HL-60/S4 treated with phorbol 12-myristate 13-acetate at 8.2 ng/mL for 4 days and 3 days (cell line): ENCODE results near the gene RIT1.

Source experiments
- in situ Hi-C: fragments of 300-500 bp; cut with MboI; formaldehyde crosslinking; loops from 2 replicates; pipeline ENCODE4 v1.15.0; 2022; ENCODE audit warnings: low sequenced_read_pairs

RIT1 gene

GRCh38 chr1:155934097-155934935 is 23.2 kb upstream of the RIT1 start, which contains the start of gene KHDC4:
Gene KHDC4 (minus strand): TSS chr1:155934413. CDS start chr1:155934373, 40 bp downstream.
- in situ Hi-C loops: loop anchor here (10.0 kb wide), 1 partner anchor 120 kb away; the partner anchor contains the start of genes LAMTOR2 and UBQLN4

- in situ Hi-C loops: loop anchor here (10.0 kb wide), 1 partner anchor 121 kb away; the partner anchor contains the start of genes LAMTOR2 and UBQLN4
Measured at GRCh38 chr1:155933591-155934096, 22.5 kb upstream of the RIT1 start.

GRCh38 chr1:155932487-155932886 is 21.3 kb upstream of the RIT1 start:
- in situ Hi-C loops: loop anchor here (10.0 kb wide), 1 partner anchor 122 kb away; the partner anchor contains the start of genes LAMTOR2 and UBQLN4

- in situ Hi-C loops: loop anchor here (10.0 kb wide), 1 partner anchor 123 kb away; the partner anchor contains the start of genes LAMTOR2 and UBQLN4
Measured at GRCh38 chr1:155932081-155932480, 20.9 kb upstream of the RIT1 start.

GRCh38 chr1:155931332-155932038 is 20.3 kb upstream of the RIT1 start:
- in situ Hi-C loops: loop anchor here (10.0 kb wide), 1 partner anchor 123 kb away; the partner anchor contains the start of genes LAMTOR2 and UBQLN4

- in situ Hi-C loops: loop anchor here (10.0 kb wide), 1 partner anchor 124 kb away; the partner anchor contains the start of genes LAMTOR2 and UBQLN4
Measured at GRCh38 chr1:155930725-155931124, 19.6 kb upstream of the RIT1 start.

- in situ Hi-C loops: no loop called here
Measured at GRCh38 chr1:155929057-155929456, 17.9 kb upstream of the RIT1 start.

- in situ Hi-C loops: no loop called here
Measured at GRCh38 chr1:155925506-155925905, 14.4 kb upstream of the RIT1 start.

- in situ Hi-C loops: loop anchor here (25.0 kb wide), 1 partner anchor 392 kb away; no protein-coding TSS in a partner anchor
Measured at GRCh38 chr1:155920717-155921116, 9.6 kb upstream of the RIT1 start.

- in situ Hi-C loops: loop anchor here (25.0 kb wide), 1 partner anchor 392 kb away; no protein-coding TSS in a partner anchor
Measured at GRCh38 chr1:155919801-155920200, 8.7 kb upstream of the RIT1 start.

- in situ Hi-C loops: loop anchor here (25.0 kb wide), 1 partner anchor 394 kb away; no protein-coding TSS in a partner anchor
Measured at GRCh38 chr1:155918660-155919059, 7.5 kb upstream of the RIT1 start.

GRCh38 chr1:155913969-155914757 is 3.0 kb upstream of the RIT1 start:
- in situ Hi-C loops: loop anchor here (25.0 kb wide), 1 partner anchor 398 kb away; no protein-coding TSS in a partner anchor

- in situ Hi-C loops: loop anchor here (25.0 kb wide), 1 partner anchor 400 kb away; no protein-coding TSS in a partner anchor
Measured at GRCh38 chr1:155912056-155912536, 947 bp upstream of the RIT1 start.

GRCh38 chr1:155910621-155911121 is 478 bp downstream of the RIT1 start:
- in situ Hi-C loops: loop anchor here (25.0 kb wide), 1 partner anchor 402 kb away; no protein-coding TSS in a partner anchor

- in situ Hi-C loops: loop anchor here (25.0 kb wide), 1 partner anchor 402 kb away; no protein-coding TSS in a partner anchor
Measured at GRCh38 chr1:155909894-155910293, 1.3 kb downstream of the RIT1 start.

GRCh38 chr1:155904261-155904660 is 6.9 kb downstream of the RIT1 start:
- in situ Hi-C loops: loop anchor here (25.0 kb wide), 1 partner anchor 408 kb away; no protein-coding TSS in a partner anchor

GRCh38 chr1:155900161-155900560 is 11.0 kb downstream of the RIT1 start:
- in situ Hi-C loops: loop anchor here (25.0 kb wide), 1 partner anchor 412 kb away; no protein-coding TSS in a partner anchor

- in situ Hi-C loops: loop anchor here (25.0 kb wide), 1 partner anchor 413 kb away; no protein-coding TSS in a partner anchor
Measured at GRCh38 chr1:155899683-155900082, 11.5 kb downstream of the RIT1 start.

- in situ Hi-C loops: no loop called here
Measured at GRCh38 chr1:155898888-155899287, 12.3 kb downstream of the RIT1 start.
